ENCODE data around the gene ESRRG.
"Not testable (repeated sequence)": the region's sequence is repeated elsewhere in the genome, so short reads cannot be mapped to it uniquely, and the experiment has no call there.

ESRRG gene

DNA sequence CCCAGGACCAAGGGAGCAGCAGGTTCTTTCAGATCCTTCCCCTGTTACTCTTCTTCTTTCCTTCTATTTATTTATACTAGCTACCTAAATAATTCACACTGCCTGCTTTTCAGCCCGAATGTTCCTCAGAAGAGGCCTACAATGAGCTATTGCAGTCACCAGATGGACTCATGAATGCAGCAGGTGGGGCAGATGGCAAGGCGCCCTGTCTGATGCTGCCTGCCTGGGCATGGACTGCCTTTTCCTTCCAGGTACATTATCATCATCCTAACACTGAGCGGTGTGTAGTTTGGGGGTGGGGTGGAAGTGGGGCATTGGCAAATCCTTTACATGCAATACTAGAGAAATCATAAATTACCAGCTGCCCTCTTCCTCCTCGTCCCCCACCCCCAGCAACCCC is 17.6 kb downstream of the ESRRG start:
- no peak for DNase-seq (ENCODE audit: low read depth in 4 of 4, low spot score in 1 of 4)

DNA sequence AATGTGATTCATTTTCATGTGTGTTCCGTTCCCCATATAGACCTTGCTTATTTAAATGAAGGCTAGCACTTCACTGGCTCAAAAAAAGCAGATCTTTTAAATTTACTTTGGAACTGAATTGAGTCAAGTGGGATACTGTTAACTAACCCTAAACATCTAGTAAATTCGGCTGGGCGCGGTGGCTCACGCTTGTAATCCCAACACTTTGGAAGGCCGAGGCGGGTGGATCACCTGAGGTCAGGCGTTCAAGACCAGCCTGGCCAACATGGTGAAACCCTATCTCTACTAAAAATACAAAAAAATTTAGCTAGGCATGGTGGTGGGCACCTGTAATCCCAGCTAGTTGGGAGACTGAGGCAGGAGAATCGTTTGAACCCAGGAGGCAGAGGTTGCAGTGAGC is 19.2 kb downstream of the ESRRG start:
- not testable (repeated sequence) for DNase-seq (ENCODE audit: low read depth in 4 of 4, low spot score in 1 of 4)

DNA sequence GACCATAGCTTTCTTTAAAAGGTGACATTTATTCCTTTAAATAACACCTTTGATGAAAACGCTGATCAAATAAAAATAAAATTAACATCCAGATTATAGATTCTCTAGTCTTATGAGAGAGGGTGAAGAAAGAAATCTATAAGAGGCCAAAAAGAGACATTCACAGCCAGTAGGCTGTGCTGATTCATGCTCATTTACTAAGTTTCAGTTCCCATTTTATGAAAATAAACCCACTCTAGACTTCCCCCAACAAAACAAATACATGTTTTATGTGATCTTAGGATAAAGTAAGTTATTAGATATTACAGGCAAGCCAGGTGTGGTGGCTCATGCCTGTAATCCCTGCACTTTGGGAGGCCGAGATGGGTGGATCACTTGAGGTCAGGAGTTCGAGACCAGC is 21.1 kb downstream of the ESRRG start:
- DNase-seq (ENCODE audit: low read depth in 4 of 4, low spot score in 1 of 4) = no peak

GRCh38 chr1:216700779-216701178 is 22.4 kb downstream of the ESRRG start:
- no peak for DNase-seq (ENCODE audit: low read depth in 4 of 4, low spot score in 1 of 4)

DNA sequence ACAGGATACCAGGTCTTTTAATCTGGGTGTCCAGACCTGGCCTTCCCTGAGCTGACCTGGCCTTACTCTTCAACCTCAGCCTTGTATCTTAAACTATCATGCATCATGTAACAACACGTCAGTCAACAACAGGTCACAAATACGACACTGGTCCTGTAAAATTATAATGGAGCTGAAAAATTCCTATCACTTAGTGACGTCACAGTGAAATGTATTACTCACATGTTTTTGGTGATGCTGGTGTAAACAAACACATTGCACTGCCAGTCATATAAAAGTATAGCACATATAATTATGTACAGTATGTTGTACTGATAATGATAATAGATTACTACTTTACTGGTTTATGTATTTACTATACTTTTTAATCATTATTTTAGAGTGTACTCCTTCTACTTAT is 31.5 kb downstream of the ESRRG start:
- DNase-seq (ENCODE audit: low read depth in 4 of 4, low spot score in 1 of 4) = no peak

DNA sequence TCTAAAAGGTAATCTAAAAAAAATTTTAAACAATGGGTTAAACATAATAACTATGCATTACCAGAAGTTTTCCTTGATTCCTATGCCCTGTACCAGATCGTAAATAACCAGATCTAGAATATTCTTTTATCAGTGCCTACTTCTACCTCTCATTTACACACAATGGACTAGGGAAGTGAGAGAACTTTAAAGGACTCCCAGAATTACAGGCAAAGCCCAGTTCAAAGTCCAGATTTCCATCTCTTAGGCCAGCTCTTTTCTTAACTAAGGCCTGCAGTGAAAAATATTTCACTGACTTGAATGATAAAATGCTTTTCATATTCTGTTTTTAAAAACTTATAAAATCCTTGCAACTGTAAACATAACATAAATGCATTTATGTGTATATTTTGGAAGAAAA is 32.6 kb downstream of the ESRRG start:
- DNase-seq (ENCODE audit: low read depth in 4 of 4, low spot score in 1 of 4) = no peak

DNA sequence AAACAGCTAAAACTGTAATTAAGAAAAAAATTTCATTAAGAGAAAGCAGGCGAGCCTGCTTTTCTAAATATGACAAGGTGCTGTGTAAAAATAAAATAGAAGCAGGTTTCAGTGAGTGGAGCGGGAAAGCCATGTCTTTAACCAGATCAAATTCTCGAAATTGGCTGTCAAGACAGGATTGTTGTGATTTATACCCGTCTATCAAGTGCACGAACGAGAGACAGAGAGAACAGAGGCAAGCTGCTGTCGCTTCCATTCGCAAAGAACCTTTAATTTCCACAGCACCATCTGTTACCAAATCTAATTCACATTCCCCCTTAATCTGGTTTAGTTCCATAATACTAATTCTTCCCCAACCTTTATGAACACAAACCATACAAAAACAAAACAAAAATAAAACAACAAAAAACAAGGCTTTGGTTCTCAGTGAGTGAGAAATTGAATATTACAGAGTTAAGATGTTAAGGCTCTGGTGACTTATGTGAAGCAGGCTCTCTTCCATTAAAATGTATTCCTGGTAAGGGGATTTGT is 35.0 kb downstream of the ESRRG start:
- no peak for DNase-seq (ENCODE audit: low read depth in 4 of 4, low spot score in 1 of 4)

GRCh38 chr1:216686860-216687766 is 36.1 kb downstream of the ESRRG start:
- DNase-seq (ENCODE audit: low read depth in 4 of 4, low spot score in 1 of 4) = no peak

GRCh38 chr1:216682752-216683151 is 40.5 kb downstream of the ESRRG start:
- DNase-seq (ENCODE audit: low read depth in 4 of 4, low spot score in 1 of 4) = no peak

- no peak for DNase-seq (ENCODE audit: low read depth in 4 of 4, low spot score in 1 of 4)
Measured at GRCh38 chr1:216679108-216679507, 44.1 kb downstream of the ESRRG start.

DNA sequence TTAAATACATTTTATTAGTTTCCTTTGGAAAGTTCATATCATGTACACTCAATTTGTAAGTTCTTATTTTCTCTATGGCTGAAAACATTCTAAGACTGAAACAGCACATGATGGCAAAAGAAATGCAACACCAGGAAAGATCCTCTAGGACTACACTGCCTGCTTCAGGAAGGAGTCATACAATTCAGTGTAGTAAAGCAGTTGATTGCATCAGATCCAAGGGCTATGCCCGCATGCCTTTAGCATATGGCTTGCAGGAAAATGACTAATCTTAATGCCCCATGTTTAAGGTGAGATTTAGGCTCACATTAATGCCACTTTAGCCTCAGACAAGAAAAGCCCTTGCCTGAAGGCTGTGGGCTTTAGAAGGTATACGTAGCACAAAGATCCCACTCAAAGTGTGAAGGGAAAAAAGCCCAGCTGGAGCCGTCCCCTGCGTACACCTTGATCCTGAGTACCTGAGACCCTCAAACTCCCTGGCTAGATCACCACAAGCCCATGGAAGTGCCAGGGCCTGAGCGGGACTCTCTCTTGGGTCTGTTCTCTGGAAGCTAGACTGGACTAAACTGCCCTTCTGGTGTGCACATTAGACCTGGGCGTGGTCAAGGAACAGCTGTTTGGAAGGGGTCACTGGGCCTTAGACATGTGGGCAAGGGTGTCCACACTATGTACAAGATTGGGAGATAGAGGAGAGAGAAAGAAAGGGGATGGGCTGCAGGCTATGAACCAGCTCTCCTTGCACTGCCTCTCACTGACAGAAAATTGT is 52.9 kb downstream of the ESRRG start:
- no peak for DNase-seq (ENCODE audit: low read depth in 4 of 4, low spot score in 1 of 4)

GRCh38 chr1:216666441-216666840 is 56.8 kb downstream of the ESRRG start:
- DNase-seq (ENCODE audit: low read depth in 4 of 4, low spot score in 1 of 4) = no peak

DNA sequence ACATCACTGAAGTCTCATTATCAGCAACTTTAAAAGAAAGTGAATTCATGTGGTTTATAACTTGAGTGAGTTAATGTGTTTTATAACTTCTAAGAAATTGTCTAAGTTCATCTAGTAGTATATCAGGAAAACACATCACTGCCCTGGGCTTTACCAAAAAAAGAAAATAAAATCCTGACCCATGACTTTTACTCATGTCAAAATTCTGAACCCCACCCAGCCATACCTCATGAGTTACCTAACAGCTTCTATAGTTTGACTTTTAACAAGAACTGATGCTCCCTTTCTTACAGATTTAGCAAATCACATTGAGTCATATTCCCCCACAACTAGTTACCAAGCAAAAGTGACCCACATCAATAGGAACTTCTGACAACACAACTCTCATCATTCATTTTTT is 57.4 kb downstream of the ESRRG start:
- no peak for DNase-seq (ENCODE audit: low read depth in 4 of 4, low spot score in 1 of 4)

GRCh38 chr1:216665406-216665805 is 57.8 kb downstream of the ESRRG start:
- no peak for DNase-seq (ENCODE audit: low read depth in 4 of 4, low spot score in 1 of 4)

GRCh38 chr1:216662681-216663080 is 60.5 kb downstream of the ESRRG start:
- DNase-seq (ENCODE audit: low read depth in 4 of 4, low spot score in 1 of 4) = no peak

- DNase-seq (ENCODE audit: low read depth in 4 of 4, low spot score in 1 of 4) = no peak
Measured at GRCh38 chr1:216660561-216660960, 62.7 kb downstream of the ESRRG start.

DNA sequence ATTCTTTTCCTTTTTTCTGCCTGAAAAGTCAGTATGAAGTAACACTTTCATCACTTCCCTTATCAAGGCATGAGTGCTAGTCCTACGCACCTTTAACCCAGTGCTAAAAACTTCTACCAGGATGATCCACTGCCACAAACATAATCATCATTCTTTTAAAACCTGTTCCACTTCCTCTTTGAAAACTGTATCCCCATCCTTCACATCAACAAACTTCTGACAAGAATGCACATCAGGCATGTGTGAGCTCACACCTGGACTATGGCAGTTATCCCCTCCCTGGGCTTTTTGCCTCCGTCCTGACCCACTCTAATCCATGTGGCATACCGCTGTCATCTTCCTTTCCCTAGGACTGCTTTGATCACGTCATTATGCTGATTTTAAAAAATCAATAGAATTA is 70.2 kb downstream of the ESRRG start:
- DNase-seq (ENCODE audit: low read depth in 4 of 4, low spot score in 1 of 4) = no peak

GRCh38 chr1:216651826-216652418 is 71.3 kb downstream of the ESRRG start:
- DNase-seq (ENCODE audit: low read depth in 4 of 4, low spot score in 1 of 4) = no peak

DNA sequence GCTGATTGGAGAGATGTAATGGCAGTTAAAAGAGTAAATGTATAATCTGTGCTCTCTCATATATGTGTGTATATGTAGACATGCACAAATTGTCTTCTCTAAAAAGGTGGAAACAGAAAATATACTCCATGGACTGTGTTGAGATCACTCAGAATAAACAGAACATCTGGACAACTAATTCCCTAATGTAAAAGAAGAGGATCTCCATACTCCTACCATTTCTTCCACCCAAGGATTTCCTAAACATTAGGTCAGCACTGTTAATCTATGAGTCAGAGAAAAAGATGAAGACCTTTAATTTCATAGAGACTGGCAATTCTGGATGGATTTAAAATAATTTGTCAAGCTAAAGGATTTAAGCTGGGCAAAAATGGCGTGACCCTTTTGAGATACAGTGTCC is 80.1 kb downstream of the ESRRG start:
- no peak for DNase-seq (ENCODE audit: low read depth in 4 of 4, low spot score in 1 of 4)

- DNase-seq (ENCODE audit: low read depth in 4 of 4, low spot score in 1 of 4) = no peak
Measured at GRCh38 chr1:216641669-216642460, 81.4 kb downstream of the ESRRG start.

DNA sequence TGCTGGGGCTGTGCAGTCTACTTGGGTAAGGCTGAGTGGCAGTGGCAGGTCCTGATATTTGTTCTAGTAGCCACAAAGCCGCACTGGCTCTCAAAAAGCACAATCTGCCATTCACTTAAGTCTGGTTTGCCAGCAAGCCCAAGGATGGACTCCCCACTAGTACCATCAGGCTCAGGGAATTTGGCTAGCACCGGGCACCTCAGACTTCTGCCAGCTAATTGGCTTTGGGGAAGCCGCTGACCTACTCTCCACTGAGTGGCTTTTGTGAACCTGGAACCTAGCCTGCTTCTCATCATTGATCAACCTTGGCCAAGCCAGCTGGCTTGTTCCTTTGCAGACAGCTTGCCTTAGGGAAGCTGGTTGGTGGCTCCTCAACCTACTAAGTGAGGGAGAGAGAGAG is 83.1 kb downstream of the ESRRG start:
- no peak for DNase-seq (ENCODE audit: low read depth in 4 of 4, low spot score in 1 of 4)
